Brain microvascular endothelial cell (primary cell): ENCODE results near the gene TCF7L2.

Source experiments
- DNase-seq: peaks from one replicate; pipeline ENCODE4 v3.0.0-alpha.2; 2020
- H3K27ac ChIP-seq: fragments of 250-450 bp; sonication (Bioruptor Pico); 2 replicates; pipeline ENCODE4 v1.5.1; 2020; ENCODE audit warnings: mild to moderate bottlenecking, moderate library complexity
- H3K27me3 ChIP-seq: fragments of 250-450 bp; sonication (Bioruptor Pico); replicated peaks from 2 replicates; pipeline ENCODE4 v1.5.1; 2020; ENCODE audit warnings: mild to moderate bottlenecking
- H3K36me3 ChIP-seq: fragments of 250-450 bp; sonication (Bioruptor Pico); replicated peaks from 2 replicates; pipeline ENCODE4 v1.5.1; 2020; ENCODE audit warnings: mild to moderate bottlenecking
- H3K4me3 ChIP-seq: 2 replicates; pipeline ENCODE4 v1.5.1; 2011; ENCODE audit warnings: low read depth, mild to moderate bottlenecking, control low read depth, low read length, moderate library complexity
- CTCF ChIP-seq: IDR thresholded peaks from 2 replicates; pipeline ENCODE4 v1.5.1; 2011; ENCODE audit warnings: low read depth, mild to moderate bottlenecking, moderate library complexity, low read length, control low read depth, inconsistent platforms; ENCODE audit errors: missing control alignments
- in situ Hi-C: cut with HindIII; loops from 2 replicates; pipeline ENCODE4 v1.10.0; 2017; ENCODE audit warnings: low sequenced_read_pairs, low pct_ligation_motif_present

TCF7L2 gene

GRCh38 chr10:113027574-113028455 is 77.8 kb downstream of the TCF7L2 start:
- Histone ChIP-seq H3K4me3 (no peak overlapping the region), H3K27ac (no peak overlapping the region), H3K36me3 (no peaks in the 10 kb centered on the region), H3K27me3 (no peaks in the 10 kb centered on the region)
- TF ChIP-seq CTCF = no peak
- DNase-seq = no peak
- in situ Hi-C loops = no loop called here

GRCh38 chr10:113028456-113029440 is 78.7 kb downstream of the TCF7L2 start:
- in situ Hi-C loops = no loop called here
- no peak for TF ChIP-seq CTCF
- Histone ChIP-seq H3K4me3 (no peak overlapping the region), H3K27me3 (no peaks in the 10 kb centered on the region), H3K27ac (peak overlapping the region; percentile 26), H3K36me3 (no peaks in the 10 kb centered on the region)
- peak; percentile 42 for DNase-seq

- Histone ChIP-seq H3K36me3 (no peaks in the 10 kb centered on the region), H3K27ac (no peak overlapping the region), H3K27me3 (no peaks in the 10 kb centered on the region), H3K4me3 (no peak overlapping the region)
- no peak for TF ChIP-seq CTCF
- in situ Hi-C loops = no loop called here
- peak; percentile 48 for DNase-seq
Observed at GRCh38 chr10:113030453-113030852, 80.4 kb downstream of the TCF7L2 start.

GRCh38 chr10:113031147-113031546 is 81.1 kb downstream of the TCF7L2 start:
- Histone ChIP-seq H3K36me3 (no peaks in the 10 kb centered on the region), H3K27ac (no peak overlapping the region), H3K27me3 (no peaks in the 10 kb centered on the region), H3K4me3 (no peak overlapping the region)
- no peak for TF ChIP-seq CTCF
- no peak for DNase-seq
- in situ Hi-C loops = no loop called here

GRCh38 chr10:113033991-113034390 is 83.9 kb downstream of the TCF7L2 start:
- no peak for TF ChIP-seq CTCF
- Histone ChIP-seq H3K27me3 (no peaks in the 10 kb centered on the region), H3K36me3 (no peaks in the 10 kb centered on the region), H3K4me3 (no peak overlapping the region), H3K27ac (no peak overlapping the region)
- no peak for DNase-seq
- in situ Hi-C loops = no loop called here
